Measurements from ENCODE around the gene TBKBP1.

TBKBP1 gene

DNA sequence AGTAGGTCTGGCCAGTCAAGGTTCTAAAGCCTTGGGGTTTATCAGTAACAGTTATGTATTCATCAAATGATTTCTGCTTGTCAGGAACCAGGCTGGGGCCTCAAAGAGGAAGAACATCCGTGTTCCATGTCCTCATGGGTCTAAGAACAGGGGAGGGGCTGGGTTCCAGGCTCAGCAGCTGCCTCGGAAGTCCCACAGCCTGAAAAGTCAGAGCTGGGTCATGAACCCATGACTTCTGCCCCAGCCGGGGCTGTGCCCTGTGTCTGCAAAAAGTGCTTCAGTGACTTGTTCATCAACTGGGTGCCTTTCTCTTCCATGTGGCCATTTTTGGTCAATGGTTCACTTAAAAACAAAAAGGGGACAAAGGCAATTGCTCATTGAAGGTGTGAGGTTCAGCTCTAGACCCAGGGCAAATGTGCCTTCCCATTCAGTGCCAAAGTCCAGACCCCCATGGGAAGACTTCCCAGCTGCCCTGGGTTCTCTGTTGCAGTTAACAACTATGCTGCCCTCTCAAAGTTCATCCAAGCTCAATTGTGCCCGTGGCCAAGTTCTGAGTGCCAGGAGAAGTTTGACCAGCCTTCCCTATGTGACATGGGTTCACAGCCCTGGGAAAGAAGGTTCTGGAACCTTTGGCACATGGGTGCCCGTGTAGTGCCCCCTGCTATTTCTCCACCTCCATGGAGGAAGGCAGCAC is 18.5 kb downstream of the TBKBP1 start:
- no peak for DNase-seq (ENCODE audit: low read depth in 2 of 2)

DNA sequence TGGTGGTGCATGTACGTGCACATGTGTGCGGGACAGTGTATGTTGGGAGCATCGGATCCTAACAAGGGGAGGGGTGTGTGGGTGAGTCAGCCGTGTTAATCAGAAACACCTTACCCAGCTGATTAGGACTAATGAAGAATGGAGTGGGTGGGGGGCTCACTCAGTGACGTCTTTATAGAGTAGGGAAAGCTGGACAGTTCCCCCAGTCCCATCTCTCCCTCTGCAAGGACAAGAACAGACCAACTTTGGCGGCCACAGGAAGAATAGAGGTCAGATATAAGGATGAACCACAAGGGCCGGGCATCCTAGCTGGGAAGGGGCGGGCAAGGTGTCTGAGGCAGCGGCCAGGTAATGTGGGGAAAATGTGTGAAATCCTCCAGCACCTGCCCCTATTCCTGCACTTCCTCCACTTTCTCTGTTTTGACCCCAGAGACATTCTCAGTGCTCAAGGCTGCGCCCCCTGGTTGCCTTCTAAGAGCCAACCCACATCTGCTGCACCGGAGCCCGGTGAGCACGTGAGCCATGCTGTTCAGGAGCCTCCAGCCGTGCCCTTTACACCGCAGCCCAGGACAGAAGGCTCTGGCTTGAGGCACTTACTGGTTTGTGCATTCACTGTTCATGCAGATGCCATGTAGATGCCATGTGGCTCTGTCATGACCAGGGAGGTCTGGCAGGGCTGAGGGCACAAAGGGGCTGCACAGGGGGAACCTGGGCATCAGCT is 20.2 kb downstream of the TBKBP1 start:
- no peak for DNase-seq (ENCODE audit: low read depth in 2 of 2)

DNA sequence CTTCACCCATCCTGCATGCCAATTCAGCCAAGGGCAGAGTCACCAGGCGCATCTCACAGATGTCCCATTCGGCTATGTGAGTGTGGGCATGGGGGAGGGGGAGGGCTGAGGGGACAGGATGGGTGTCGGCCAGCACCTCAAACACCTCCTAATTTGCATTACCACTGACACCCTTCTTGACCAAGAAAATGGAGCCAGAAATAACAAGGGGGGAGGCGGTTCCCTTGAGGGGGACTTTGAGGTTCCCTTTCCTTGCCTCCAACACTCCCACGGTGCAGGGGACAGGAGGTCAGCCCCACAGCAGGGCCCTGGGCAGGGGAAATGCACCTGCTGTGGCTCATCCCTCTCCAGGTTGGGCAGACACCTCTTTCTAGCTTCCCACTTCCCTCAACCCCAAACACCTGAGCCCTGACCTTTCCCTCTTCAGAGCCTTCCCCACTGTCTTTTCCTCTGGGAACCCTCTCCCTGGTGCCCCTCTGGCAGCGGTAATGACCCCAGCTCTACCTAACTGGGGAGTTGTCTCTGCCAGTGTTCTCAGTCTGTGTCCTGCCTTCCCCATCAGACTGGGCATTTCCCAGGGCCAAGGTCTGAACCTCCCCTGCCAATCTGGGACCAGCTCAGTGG is 20.9 kb downstream of the TBKBP1 start:
- no peak for DNase-seq (ENCODE audit: low read depth in 2 of 2)

DNA sequence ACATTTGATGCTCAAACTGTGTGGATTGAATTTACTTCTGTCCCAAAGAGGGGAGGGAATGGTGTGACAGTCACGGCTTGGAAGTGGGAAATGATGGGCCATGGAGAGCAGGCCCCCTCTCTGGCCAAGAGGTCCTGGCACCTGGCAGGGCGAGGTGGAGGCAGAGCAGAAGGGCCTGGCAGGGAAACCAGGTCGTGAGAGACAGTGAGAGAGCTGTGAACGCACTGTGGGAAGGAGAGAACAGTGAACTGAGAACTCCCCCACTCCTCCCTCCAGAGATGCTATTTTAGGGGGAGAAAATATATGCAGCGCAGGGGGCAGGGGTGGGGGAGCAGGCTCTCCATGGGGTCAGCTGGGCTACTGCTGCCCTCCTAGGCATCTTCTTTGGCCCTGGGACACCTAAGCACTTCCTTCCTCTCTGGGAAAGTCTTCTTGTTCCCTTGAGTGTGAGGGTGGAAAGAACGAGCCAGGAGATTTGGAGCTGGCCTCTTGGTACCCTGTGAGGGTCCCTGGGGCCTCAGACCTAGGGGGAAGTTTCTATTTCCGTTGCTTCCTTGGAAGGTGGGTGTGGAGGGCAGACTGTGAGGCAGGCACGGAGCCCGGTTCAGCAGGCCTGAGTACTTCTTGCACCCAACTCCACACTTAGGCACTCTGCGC is 21.8 kb downstream of the TBKBP1 start:
- no peak for DNase-seq (ENCODE audit: low read depth in 2 of 2)

DNA sequence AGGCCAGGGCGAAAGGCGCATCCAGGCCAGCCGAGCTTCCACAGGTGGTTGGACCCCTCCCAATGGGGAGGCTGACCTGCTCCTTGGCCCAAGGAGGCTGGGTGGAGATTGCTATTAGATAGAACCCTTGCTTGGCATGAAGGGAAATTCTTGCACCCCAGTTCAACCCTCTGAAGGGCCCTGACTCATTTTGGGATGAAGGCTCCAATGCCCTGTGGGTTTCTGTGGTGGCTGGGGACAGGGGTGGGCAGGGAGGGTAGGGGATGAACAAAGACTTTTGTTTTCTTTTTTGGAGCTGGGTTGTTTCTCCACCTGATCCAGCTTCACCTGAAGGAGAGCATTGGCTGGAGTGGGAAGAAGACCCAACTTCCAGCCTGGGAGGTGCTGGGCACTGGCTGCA is 22.4 kb downstream of the TBKBP1 start:
- DNase-seq (ENCODE audit: low read depth in 2 of 2) = no peak

DNA sequence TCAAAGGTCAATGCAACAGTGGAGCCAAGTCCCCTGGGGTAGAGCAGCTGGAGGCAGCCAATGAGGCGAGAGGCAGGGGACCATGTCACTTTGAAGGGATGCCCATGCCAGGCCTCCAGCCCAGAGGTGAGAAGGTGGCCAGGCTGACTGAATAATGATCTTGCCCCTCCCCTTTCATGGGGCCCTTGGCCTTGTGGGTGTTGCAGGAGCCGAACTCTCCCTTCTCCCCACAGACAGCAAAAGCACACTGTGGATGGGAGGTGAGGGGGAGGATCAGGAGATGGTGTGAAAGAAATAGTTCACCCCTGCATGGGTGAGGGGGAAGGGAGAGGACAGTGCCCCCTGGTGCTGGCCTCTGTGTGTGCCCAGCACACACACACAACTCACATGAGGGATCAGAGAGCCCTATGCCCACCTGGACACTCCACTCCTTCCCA is 23.3 kb downstream of the TBKBP1 start:
- DNase-seq (ENCODE audit: low read depth in 2 of 2) = peak in 1 of 2 donors; percentile 44

DNA sequence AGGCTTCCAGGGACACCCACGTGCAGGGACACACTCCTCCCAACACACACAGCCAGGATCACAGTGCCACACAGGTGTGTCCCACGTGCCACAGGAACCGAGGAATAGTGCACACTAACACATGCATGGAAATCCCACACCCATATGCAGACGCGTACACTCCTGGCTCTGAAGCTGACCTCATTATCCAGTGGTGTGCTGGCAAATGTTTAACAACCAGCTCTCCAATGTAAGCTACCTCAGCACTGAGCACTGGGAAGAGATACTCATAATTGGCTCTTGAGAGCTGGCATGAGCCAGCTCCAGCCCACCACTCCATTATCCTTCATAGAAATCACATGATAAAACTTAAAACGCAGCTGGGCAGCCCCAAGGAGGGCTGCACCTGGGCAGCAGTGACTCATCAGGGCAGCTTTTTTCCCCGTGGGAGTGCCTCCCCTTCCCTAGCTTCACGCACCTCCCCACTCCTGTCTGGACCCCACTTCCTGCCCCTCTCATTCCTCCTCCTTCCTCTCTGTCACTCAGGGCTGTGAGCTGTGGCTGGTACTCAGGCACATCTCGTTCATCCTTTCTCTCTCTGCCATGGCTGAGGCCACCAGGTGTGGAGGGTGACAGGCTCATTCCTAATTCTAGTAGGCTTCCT is 24.1 kb downstream of the TBKBP1 start:
- peak; percentile 65 to 66 for DNase-seq (ENCODE audit: low read depth in 2 of 2)

DNA sequence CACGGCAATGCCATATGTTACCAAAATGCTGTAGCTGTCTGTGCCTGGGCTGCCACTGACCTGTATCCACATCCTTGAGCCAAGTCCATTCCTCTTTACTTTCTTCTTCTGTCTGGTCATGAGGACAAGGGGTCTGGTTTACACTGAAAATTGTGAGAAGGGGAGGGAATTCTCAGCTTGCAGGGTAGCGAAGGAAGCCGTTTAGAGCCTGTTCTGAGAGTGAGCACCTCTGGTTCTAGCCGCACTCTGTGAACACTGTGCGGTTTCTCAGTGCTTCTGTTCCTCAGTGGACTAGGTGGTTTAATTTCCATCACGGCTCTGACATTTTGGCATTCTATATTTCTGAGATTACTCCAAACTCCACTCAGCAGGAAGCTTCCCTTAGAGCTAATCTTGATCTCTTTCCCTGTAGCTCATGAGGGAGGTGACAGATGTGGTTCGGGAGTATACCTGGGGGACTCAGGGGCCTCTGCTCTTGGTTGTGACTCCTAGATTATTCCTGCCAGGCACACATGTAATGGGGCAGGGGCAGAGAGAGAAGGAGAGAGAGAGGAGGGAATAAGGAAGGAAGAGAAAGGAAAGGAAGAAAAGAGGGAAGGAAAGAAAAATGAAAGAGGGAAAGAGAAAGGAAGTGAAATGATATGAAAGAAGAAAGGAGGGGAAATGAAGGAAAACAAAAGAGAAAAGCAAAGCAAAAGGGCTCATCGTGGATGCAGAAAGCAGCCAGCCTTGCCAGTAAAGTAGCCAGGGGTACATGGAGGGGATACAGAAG is 24.9 kb downstream of the TBKBP1 start:
- no peak for DNase-seq (ENCODE audit: low read depth in 2 of 2)

DNA sequence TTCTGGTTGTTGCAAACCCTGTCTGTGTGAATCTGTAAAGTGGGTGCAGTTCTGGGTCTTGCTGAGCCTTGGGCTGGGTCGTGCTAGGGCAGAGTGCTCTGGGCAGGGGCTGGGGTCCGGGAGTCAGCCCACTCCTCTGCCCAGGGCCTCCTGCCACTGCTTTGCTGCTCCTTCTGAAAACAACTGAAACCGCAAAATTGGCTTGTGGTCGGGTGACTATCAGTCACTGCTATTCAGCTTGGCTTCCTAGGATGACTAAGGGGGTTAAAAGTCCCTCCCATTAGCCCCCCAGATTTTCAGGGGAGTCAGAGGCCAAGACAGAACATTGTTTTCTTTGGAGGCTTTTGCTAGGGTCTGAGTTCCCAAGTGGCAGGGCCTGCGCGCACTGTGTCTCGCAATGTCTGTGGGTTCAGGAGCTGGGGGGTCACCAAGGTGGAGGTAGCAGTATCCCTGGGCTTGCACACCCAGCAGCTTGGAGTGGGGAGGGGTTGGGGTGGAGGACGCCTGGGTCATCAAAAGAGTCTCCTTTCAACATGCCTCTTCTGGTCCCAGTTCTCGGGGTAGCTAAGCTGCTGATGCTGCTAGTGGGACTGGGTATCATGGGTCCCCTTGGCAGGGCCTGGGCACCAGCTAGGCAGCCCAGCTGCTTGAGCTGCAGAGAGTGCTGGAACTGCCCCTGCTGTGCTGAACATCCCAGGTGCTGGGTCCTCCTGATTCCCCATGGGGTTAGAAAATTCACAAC is 25.6 kb downstream of the TBKBP1 start:
- peak; percentile 68 to 80 for DNase-seq (ENCODE audit: low read depth in 2 of 2)

DNA sequence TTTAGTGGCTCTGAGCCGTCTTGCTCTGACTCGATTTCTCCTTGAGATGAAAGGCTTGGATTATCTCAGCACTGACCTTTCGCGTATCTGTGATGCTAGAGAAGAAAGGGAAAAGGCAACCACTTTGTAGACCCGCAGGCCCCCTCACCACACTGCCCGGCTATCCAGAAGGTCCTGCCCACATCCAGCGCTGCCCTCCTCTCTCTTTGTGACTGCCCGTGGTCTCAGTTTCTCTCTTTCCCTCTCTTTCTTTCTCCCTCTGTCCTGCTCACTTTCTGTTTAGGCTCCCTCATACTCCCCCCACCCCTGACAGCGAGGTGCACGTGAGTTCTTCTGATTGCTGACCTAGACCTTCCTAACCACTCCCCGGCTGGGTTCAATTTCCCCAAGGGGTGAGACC is 26.2 kb downstream of the TBKBP1 start:
- no peak for DNase-seq (ENCODE audit: low read depth in 2 of 2)

DNA sequence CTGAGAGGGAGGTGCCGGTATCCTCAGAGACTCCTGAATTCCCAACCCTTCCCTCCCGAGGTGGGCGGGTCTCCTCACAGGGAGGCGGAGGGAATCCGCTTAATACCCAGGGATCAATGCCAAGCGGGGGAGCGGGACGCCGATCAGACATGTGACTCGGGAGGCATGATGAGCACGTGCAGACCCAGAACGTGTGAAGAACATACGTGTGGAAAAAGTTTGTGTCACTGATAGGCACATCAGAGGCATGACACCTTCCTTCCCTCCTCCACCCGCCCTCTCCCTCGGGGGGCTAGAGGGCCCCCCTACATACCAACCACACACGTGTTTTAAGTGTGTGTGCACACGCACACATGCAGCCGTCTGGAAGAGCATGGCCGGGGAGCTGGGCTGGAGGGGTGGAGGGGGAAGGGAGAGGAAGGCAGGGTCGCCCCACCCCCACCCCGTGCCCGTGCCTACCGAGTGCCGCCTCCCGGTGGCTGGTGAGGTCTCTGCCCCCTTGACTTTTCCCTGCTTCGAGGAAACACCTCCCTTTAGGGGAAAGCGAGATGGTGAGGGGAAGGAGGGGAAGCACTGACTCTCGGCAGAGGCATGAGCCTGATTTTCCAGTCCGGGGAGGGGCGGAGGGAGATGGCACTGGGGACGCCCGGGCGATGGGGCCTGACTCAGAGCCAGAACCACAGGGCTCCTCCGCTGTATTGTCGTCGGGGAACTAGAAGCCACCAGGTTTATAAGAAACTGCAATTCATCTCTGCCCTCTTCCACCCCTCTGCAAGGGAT is 27.0 kb downstream of the TBKBP1 start:
- DNase-seq (ENCODE audit: low read depth in 2 of 2) = peak; percentile 96 to 99

DNA sequence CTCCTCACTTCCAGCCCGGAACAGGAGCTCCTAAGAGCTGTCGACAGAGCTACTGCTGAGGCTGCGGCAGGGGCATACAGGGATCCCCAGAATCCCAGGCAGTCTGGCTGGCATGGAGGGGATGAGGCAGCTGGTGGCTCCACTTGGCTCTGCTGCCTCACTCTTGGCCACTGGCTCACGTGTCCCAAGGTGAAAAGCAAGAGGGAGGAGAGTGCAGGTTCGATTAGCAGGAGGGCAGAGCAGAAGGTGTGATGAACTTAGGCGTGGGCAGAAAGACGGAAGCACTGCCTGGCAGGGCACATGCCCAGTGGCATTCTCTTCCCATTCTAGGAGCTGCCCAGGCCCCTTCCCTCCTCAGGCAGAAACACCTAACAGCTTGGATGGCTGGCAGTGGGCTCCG is 27.8 kb downstream of the TBKBP1 start:
- DNase-seq (ENCODE audit: low read depth in 2 of 2) = no peak

DNA sequence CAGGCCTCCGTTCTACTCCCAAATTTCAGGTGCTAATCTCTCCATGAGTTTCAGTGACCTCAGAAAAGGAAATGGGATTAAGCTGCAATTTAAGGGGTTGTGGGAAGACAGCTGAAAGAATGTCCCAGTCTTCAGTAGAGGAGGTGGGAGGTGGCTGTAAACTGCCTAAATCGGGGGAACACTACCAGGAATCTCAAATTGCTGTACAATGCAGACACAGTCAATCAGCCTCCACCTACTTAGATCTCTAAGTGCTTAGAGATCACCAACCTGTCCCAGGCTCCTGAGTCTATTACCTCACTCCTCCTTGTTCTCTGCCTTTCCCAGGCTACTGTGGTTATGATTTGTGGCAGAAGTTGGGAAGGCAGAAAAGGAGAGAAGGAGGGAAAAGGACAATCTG is 30.7 kb downstream of the TBKBP1 start:
- DNase-seq (ENCODE audit: low read depth in 2 of 2) = no peak

DNA sequence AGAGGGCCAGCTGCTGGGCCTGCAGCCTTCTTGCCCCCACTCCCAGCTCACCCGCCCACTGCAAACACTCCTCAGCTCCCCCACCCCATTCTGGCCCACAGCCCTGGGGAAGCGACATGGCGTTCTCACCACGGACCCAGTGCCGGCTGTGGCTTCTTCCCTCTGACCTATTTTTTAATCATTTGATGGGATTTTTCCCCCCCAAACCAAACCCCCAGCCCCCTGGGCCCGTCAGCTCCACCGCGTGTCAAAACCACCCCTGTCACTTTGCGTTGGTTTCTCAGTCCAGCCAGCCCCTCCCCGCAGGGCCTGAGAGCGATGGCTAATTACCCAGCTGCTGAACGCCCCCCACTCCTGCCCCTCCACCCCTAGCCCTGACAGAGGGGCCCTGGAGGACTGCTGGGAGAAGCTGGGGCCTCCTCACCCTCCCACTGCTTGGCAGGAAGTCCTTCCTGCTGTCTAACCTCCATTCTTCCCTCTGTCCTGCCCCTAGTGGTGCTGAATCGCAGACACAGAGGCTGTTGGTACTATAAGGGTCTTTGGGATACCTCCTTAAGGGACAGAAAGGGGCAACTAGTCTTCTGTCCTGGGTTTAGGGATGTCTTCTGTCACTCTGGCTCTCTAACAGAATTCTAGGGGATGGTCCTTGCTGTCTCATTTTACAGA is 31.6 kb downstream of the TBKBP1 start:
- DNase-seq (ENCODE audit: low read depth in 2 of 2) = no peak

DNA sequence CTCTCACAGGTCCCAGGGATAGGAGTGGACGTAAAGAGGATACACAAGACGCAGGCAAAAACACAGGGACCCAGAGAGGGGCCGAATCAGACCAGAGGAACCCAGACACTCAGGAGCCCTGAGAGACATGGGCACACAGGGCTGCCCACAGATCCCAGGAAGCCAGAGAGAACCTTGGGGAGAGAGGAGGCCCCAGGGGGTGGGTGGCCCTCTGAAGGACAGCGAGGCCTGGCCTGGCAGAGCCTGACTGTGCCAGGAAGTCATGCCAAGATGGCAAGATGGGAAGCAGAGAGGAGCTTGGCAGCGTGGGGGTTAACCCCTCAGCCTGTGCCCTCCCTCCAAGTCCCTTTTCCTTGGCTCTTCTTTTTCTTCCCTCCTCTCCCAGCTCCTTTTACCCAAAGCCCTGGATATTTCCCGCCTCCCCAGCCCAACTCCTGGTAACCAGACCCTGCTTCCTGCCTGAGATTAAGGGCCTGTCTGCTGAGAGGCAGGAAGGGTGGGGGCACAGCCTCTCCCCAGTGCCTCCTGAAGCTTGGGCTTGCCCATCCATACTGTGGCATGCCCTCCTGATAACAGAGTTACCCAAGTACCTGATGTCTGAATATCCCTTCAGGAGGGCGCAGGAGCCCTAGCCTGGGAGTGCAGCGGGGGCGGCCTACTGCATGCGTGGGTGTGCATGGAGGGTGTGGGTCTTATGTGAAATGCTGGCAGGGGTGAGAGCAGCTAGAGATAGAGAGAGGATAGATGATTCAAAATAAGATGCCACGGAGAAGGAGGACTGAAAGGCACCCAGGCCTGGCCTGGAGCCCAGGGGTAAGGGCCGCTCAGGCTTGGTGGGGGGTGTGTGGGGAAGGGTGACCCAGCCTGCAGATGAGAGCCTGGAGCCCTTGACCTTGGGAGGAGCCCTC is 33.1 kb downstream of the TBKBP1 start:
- DNase-seq (ENCODE audit: low read depth in 2 of 2) = no peak

DNA sequence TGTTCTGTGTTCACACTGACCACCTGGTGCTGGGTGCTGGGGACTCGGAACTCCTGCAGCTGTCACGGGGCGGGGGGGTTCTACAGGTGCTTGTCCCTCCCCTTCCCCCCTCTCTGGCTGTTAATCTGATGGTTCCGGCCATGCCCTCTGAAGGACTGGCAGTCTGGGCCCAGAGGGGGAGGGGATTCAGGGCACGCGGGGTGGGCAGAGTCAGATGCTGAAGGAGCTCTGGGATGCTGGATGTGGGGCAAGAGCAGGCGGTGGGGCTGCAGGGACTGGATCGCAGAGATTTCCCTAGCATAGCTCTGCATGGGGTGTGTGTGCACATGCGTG is 33.7 kb downstream of the TBKBP1 start:
- DNase-seq (ENCODE audit: low read depth in 2 of 2) = no peak

DNA sequence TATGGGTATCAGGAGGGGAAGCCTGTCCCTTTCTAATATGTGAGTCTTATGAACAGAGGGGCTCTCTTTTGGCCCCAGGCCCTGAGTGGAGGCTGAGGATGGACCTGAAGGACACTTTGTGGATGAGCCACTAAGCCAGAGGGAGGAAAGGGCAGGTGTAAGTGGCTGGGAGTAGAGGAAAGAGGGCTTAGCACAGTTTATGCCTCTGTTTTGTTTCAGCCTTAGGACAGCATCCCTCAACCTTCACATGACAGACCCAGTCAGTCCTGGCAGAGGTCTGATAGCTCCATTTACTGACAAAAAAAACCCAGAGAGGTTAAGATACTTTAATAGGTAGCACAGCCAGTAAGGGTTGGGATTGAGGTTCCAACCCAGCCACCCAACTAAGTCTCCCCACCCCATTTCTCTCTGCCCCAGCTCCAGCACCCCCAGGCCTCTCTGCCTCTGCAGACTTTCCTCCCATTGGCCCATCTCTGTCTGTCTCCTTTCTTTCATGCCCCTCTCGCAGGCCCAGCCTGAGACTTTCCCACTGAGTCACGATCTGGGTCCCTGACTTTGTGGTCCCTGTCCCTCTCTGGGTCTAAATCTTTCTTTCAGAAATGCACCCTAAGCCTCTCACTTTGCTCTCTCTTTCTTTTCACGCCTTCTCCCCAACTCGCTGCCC is 34.4 kb downstream of the TBKBP1 start:
- DNase-seq (ENCODE audit: low read depth in 2 of 2) = no peak

DNA sequence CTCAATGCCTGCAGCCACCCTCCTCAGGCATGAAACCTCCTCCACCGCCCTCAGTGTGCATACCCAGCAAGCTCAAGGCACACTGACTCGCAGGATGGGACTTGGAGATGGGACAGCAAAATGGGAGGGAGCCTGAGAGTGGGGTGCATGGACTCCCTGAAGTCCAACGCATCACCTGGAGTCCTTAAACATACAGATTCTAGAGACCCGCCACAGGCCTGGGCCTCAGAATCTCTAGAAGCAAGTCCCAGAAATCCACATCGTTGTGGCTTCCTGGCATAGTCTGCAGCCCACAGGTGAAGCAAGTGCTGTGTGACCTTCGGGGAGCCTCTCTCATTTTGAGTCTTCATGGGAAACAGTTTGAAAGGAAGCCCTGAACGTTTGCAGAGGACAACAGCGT is 35.5 kb downstream of the TBKBP1 start:
- no peak for DNase-seq (ENCODE audit: low read depth in 2 of 2)

Measured in stimulated activated CD8-positive, alpha-beta memory T cell treated with anti-CD3 and anti-CD28 coated beads, Interleukin-7, amount 100 ng/mL, for 4 hours (primary cell).